MM.1S (cell line): Measurements from ENCODE around the gene RNF220.

Source experiments
- DNase-seq: peaks from one replicate; pipeline ENCODE4 v3.0.0-alpha.2; 2015
- H2AFZ ChIP-seq: fragments of 300-600 bp; sonication (generic); 2 replicates; pipeline ENCODE4 v1.6.0; 2016; ENCODE audit warnings: antibody characterized with exemption, low read length
- H3F3A ChIP-seq: fragments of 300-600 bp; sonication (generic); 2 replicates; pipeline ENCODE4 v1.6.1; 2016; ENCODE audit warnings: mild to moderate bottlenecking, antibody characterized with exemption, low read length, moderate library complexity, mixed read lengths; ENCODE audit not compliant: insufficient read depth
- H3K27ac ChIP-seq: fragments of 300-600 bp; sonication (generic); 2 replicates; pipeline ENCODE4 v1.5.1; 2016; ENCODE audit warnings: mild to moderate bottlenecking, low read length
- H3K27me3 ChIP-seq: fragments of 300-600 bp; sonication (generic); replicated peaks from 2 replicates; pipeline ENCODE4 v1.6.0; 2016; ENCODE audit warnings: low read length; ENCODE audit not compliant: insufficient read depth
- H3K36me3 ChIP-seq: fragments of 300-600 bp; sonication (generic); replicated peaks from 2 replicates; pipeline ENCODE4 v1.6.1; 2016; ENCODE audit warnings: mild to moderate bottlenecking, low read length, mixed read lengths; ENCODE audit not compliant: insufficient read depth
- H3K4me1 ChIP-seq: fragments of 300-600 bp; sonication (generic); 2 replicates; pipeline ENCODE4 v1.6.1; 2016; ENCODE audit warnings: low read length, mixed read lengths
- H3K4me2 ChIP-seq: fragments of 300-600 bp; sonication (generic); 2 replicates; pipeline ENCODE4 v1.6.0; 2016; ENCODE audit warnings: low read depth, low read length
- H3K4me3 ChIP-seq: fragments of 300-600 bp; sonication (generic); 2 replicates; pipeline ENCODE4 v1.5.1; 2016; ENCODE audit warnings: low read length, mixed read lengths
- H3K79me2 ChIP-seq: fragments of 300-600 bp; sonication (generic); 2 replicates; pipeline ENCODE4 v1.6.1; 2016; ENCODE audit warnings: mixed run types, low read length, mixed read lengths
- H3K9ac ChIP-seq: fragments of 300-600 bp; sonication (generic); 2 replicates; pipeline ENCODE4 v1.6.1; 2016; ENCODE audit warnings: low read length, mixed read lengths
- H3K9me2 ChIP-seq: fragments of 300-600 bp; sonication (generic); replicated peaks from 2 replicates; pipeline ENCODE4 v1.6.1; 2016; ENCODE audit warnings: mild to moderate bottlenecking, low read length, mixed read lengths; ENCODE audit not compliant: insufficient read depth
- H3K9me3 ChIP-seq: fragments of 300-600 bp; sonication (generic); replicated peaks from 2 replicates; pipeline ENCODE4 v1.6.1; 2016; ENCODE audit warnings: mild to moderate bottlenecking, low read length, mixed read lengths; ENCODE audit not compliant: insufficient read depth
- H4K20me1 ChIP-seq: fragments of 300-600 bp; sonication (generic); 2 replicates; pipeline ENCODE4 v1.6.1; 2016; ENCODE audit warnings: mild to moderate bottlenecking, low read length, moderate library complexity, mixed read lengths; ENCODE audit not compliant: insufficient read depth
- CTCF ChIP-seq: fragments of 300-600 bp; sonication (generic); IDR thresholded peaks from 2 replicates; pipeline ENCODE4 v1.5.1; 2016; ENCODE audit warnings: antibody characterized with exemption, low read length, mixed read lengths
- EZH2 ChIP-seq: fragments of 300-600 bp; sonication (generic); optimal IDR thresholded peaks from 2 replicates; pipeline ENCODE3; 2017; ENCODE audit warnings: low read depth, mild to moderate bottlenecking, antibody characterized with exemption, low read length, mixed read lengths
- EZH2phosphoT487 ChIP-seq: fragments of 300-600 bp; sonication (generic); IDR thresholded peaks from 2 replicates; pipeline ENCODE4 v1.6.1; 2018; ENCODE audit warnings: antibody characterized with exemption, low read length

Gene RNF220

GRCh38 chr1:44519035-44519676 lies 114.1 kb downstream of the RNF220 start:
- Histone ChIP-seq H3K9me2 (no peaks in the 10 kb centered on the region), H3K4me1 (no peaks in the 10 kb centered on the region), H3K79me2 (no peaks in the 10 kb centered on the region), H4K20me1 (no peaks in the 10 kb centered on the region), H3K4me2 (no peak overlapping the region), H3K9me3 (no peaks in the 10 kb centered on the region), H3K36me3 (no peaks in the 10 kb centered on the region), H3K27ac (no peak overlapping the region), H2AFZ (no peak overlapping the region), H3K27me3 (no peaks in the 10 kb centered on the region), H3K4me3 (no peak overlapping the region), H3K9ac (no peak overlapping the region), H3F3A (no peaks in the 10 kb centered on the region)
- no peak for DNase-seq
- no peak for TF ChIP-seq EZH2
- no peak for TF ChIP-seq EZH2phosphoT487
- no peak for TF ChIP-seq CTCF

- Histone ChIP-seq H3K4me3 (no peak overlapping the region), H3K79me2 (no peaks in the 10 kb centered on the region), H3F3A (no peaks in the 10 kb centered on the region), H3K9me3 (no peaks in the 10 kb centered on the region), H2AFZ (no peak overlapping the region), H3K4me2 (no peak overlapping the region), H3K9me2 (no peaks in the 10 kb centered on the region), H3K27me3 (peaks cover 5% of the 10 kb centered on the region), H3K9ac (no peak overlapping the region), H3K36me3 (no peaks in the 10 kb centered on the region), H3K27ac (no peak overlapping the region), H4K20me1 (no peaks in the 10 kb centered on the region), H3K4me1 (no peaks in the 10 kb centered on the region)
- TF ChIP-seq EZH2 = no peak
- TF ChIP-seq CTCF = no peak
- TF ChIP-seq EZH2phosphoT487 = no peak
- DNase-seq = no peak
Measured at GRCh38 chr1:44521378-44522080, 116.5 kb downstream of the RNF220 start.

- Histone ChIP-seq H3F3A (no peaks in the 10 kb centered on the region), H3K9me3 (no peaks in the 10 kb centered on the region), H3K9me2 (no peaks in the 10 kb centered on the region), H3K79me2 (no peaks in the 10 kb centered on the region), H2AFZ (no peak overlapping the region), H3K27ac (no peak overlapping the region), H3K4me3 (no peak overlapping the region), H3K9ac (no peak overlapping the region), H4K20me1 (no peaks in the 10 kb centered on the region), H3K36me3 (no peaks in the 10 kb centered on the region), H3K27me3 (peaks cover 5% of the 10 kb centered on the region), H3K4me1 (no peaks in the 10 kb centered on the region), H3K4me2 (no peak overlapping the region)
- TF ChIP-seq CTCF (no peak), EZH2 (no peak), EZH2phosphoT487 (no peak)
- no peak for DNase-seq
Measured at GRCh38 chr1:44523593-44524591, 118.8 kb downstream of the RNF220 start.
